NCI-H2029 treated with DMSO at 0.1 percent for 48 hours (cell line): ENCODE measurements around the gene FBXL7.

Experiments used
- DNase-seq: peaks from one replicate; lab custom pipeline; 2025; lab: John Stamatoyannopoulos, UW

FBXL7 gene

DNA sequence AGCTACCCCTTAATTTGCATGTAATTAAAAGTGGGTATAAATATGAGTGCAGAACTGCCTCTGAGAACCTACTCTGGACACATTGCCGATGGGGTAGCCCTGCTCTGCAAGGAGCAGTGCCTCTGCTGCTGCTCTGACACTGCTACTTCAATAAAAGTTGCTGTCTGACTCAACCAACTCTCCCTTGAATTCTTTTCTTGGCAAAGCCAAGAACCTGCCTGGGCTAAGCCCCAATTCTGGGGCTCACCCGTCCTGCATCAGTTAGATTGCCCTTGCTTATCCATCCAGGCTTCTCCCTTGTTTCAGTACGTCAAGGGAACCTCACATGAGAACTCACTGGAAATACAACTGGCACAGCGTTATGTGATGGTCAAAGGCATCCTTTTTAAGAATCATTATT, 44.1 kb downstream of the FBXL7 start:
- no peak for DNase-seq

DNA sequence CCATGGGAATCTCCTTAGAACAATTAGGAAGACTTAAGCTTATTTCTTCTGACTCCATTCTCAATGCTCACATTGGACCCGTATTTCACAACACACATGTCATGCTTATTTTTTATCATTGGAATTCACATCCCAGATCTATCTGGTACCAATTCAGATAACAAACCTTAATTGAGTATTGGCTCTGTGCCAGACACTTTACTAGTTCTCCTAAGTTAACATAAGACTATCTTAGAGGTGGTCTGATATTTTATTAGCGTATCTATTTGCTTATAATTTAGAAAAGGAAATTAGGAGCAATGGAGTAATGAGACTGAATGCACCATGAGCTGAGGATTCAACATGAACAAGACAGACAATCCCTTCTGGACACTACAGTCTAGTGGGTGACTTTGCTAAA, 45.1 kb downstream of the FBXL7 start:
- DNase-seq = no peak

DNA sequence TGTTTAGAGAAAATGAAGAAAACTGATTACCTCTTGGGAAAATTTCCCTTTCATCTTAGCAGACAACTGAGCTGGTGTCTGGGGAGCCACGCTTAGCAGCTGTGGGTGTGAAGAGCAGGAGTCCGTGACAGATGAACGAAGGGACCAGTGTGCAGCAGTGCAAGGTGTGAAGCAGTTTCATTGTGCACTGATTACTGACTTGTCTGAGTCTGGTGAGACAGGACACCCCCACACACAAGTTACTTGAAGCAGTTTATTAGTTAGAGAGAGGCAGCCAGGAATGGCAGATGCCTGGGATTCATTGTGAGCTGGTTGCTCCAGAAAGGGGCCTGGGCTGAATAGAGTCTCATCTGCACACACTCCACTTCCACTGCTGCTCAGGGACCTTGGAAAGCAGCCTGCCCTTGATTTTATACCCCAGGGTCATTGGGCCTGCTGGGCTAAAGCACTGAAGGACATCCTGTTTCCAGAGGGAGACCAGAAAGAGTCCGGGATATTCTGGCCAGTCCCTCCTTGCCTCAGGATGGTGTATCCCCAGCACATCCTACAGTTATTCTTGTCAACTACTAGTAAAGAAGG, 47.4 kb downstream of the FBXL7 start:
- no peak for DNase-seq

DNA sequence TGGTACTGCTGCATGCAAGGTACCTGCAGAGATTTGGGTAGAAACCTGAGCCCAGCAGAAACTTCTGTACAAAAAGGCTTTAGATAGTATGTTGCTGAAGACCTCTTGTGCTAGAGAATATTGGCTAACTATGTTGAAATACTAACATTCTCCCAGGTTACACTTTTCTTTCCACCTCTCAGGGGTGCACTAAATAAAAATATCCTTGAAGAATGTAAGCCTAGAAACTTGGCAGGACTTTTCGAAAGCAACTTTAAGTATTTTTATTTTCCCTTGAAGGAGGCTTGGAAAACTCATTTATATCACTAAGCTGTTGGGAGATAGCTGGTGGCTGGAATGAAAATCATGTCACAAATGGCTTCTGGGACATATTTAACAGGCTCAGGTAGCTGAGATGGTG, 50.0 kb downstream of the FBXL7 start:
- no peak for DNase-seq

DNA sequence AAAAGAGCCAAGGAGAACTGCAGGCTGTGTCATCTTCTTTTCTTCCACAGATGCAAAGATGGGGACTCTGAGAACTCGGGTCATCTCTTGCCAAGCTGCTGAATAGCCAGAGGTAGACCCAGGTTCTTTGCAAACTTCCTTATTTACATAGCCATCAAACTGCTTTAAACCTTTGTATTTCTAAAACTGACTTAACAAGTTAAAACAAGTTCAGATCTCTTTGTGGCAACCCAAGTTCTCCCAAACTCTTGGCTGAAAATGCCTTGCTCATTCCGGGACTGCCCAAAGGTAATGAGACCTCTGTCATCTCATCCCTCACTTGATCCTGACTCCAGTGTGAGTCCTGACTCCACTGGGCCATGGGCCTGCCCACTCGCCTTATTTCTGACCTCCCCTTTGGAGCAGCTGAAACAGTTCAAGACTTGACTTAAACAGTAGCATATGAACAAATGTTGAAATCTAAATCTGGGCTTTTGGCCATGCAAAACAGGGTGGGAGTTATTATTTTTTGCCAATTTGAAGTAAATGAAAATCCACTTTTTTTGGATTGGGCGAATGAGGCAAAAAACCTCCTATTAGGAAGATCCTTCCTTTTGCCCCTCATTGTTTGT, 50.6 kb downstream of the FBXL7 start:
- DNase-seq = no peak

DNA sequence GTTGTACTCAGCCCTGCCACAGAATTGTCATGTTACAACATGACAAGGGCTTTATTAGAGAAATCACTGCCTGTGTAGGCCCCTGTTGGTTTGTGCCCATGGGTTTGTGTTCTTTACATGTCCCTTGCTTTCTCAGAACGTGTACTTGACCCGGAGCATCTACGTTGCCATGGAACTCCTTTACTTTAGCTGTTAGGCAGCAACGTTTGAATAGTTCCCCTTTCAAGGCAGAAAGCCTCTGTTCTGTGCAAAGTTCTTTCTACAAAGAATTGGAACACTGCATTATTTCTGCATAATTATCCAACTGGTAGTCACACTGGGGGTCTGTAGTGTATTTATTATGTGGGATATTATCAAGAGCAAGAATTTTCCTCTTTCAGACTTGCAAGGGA, 51.1 kb downstream of the FBXL7 start:
- DNase-seq = no peak

DNA sequence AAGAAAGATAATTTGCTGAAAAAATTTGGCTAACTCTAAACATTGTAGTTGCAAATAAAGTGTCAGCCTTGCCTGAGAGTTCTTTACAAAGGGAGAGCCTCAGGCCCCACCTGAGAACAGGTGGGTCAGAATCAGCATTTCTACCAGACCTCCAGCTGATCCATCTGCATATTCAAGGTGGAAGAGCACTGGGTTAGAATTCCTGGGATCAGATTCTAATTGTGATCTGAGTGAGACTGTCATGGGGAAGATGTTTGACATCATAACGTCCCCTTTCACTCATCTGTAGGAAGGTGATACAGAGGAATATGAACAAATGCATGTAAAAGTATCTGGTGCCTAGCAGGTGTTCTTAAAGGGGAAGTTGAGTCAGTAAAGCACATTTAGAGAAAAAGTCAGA, 54.6 kb downstream of the FBXL7 start:
- no peak for DNase-seq

DNA sequence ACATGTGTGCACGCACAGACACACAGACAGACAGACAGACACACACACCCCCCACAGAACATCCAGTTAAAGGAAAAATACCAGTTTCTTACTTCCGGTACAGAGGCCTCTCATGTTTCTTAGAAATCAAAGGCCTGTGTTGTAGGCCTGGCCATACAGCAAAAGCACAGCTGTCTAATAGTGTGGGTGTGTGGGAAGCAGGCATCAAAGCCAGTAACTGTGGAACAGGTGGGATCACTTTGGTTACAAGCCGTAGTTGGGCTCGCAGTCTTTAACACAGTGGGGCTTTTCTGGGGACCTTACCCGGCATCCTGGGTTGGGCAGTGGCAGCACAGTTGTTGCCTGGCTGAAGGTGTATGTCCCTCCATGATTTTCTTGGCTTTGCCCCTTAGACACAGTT, 55.2 kb downstream of the FBXL7 start:
- no peak for DNase-seq

DNA sequence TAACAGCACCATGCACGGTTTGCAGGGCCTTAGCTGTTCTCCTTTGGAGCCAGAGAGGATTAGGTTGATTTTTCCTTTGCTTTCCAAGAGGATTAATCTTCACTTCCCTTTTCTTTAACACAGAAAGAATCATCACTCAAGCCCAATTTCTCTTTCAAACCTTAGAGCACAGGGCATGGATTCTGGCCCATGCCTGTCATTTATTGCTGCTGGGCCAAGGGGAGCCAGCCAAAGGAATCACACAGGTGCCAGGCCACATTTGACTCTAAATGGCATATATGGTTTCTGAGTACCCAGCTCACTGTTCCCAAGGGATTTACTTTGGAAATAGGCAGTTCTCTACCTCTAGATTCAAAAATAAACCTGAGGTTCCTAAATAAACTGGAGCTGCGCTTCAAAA, 58.3 kb downstream of the FBXL7 start:
- DNase-seq = no peak

DNA sequence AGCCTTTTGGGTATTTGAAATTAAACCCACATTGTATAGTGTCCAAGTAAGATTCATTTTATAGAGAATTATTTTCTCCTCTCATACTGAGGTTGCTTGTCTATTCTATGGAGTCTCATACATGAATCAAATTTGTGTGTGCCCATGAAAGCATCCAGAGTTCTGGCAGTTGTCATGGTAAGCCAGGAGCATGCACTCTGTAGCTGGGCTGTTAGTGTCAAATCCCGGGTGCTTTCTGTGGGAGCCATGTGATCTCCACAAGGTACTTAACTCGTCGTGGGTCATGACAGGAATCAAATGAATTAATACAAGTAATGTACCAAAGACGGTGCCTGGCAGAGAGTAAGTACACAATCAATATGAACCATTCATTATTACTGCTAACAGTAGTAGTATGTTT, 58.7 kb downstream of the FBXL7 start:
- DNase-seq = no peak

DNA sequence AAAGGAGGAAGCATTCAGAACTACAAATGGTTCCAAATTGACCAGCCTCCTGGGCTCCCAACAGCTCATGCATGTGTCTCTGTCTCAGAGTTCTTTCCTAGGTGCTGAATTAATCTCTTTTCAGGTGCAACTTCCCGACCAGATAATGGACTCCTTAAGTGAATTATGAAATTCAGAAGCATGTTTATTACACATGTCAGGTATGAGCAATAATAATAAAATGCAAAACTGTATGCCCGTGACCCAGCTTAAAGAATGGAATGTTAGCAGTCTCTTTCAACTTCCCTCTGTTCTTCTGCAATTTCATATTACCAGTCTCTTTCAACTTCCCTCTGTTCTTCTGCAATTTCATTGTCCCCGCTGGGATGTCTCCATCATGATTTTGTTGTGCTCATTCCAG, 60.4 kb downstream of the FBXL7 start:
- DNase-seq = no peak

DNA sequence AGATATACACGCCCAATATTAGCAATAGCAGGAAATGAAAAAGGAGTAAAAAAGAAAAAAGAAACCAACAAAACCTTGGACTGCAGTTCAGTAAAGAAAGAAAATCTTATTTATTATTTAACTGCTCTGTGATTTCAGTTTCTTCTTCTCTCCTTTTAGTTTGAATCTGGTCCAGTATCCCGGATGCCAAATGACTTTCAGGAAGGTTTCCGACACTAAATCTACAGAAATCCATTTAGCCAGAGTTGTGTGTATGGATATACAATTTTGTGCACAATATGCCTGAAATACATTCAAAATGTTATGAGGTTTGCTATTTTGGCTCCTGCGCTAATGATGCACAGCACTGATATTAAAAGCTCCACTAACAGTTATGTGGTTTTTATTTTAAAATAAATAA, 64.5 kb downstream of the FBXL7 start:
- DNase-seq = no peak

DNA sequence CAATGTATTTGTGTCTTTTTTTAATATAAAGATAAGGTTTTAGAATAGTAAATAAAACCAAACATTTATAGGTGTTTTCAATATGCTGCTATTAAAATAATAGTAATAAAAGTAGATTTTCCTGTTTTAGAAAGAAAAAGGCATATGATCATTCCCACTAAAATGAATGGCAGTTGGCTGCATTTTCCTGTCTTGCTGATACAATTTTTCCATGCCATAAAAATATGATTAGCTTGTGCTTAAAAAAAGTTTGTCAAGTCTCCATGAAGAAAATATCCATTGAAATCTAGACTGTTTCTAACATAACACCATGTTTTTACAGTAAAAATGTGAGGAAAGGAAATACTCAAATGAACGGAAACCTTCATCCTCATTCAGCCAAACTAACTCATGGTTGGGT, 65.0 kb downstream of the FBXL7 start:
- no peak for DNase-seq

DNA sequence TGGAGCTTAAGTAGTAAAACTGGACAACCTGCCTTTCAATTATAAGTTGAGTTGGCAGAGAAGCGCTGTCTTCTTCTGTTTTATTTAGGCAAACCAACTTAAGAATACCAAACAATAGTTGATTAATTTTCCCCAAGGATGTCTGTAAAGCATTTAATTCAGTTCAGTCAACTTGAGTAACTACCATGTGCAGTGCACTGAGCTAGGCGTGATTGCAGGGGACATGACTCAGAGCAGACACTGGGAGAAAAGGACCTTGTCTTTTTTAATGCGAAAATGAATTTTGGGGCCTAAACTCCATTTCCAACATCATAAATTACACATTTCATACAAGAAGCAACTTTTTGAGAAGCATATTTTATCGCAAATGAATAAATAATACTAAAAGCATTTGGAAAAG, 66.3 kb downstream of the FBXL7 start:
- DNase-seq = no peak

DNA sequence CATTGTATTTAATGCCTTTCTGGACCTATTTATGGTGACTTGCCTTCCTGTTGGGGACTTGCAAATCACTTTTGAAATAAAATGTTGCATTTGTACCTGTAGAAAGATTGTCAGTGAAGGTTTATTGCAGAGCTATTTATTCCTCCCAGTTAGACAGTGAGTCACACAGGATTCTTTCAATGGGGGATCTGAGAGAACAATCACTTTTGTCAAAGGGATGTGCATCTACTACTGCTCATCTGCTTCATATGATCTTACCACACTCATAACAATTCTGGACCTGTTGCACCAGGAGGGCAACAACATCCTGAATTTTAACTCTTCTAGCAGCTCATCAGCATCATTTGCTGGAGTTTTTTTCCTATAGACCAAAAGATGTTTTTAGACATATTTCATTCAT, 66.8 kb downstream of the FBXL7 start:
- no peak for DNase-seq

DNA sequence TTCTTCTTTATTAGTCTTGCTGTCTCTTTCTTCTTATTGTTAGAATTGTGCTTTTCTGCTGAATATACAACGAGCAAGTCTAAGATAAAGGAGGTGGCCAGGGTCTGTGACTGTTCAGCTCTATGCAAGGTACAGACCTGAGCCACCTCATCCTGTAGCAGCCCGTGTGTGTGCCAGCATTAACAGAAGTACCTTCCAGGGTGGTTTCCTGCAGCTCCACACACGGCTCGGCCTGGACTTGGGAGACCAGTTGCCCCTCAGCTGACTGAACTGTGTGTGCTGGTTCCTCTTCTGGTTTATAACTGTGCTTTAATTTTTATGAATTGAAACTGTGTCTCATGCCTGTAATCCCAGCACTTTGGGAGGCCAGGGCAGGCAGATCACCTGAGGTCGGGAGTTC, 70.5 kb downstream of the FBXL7 start:
- no peak for DNase-seq

DNA sequence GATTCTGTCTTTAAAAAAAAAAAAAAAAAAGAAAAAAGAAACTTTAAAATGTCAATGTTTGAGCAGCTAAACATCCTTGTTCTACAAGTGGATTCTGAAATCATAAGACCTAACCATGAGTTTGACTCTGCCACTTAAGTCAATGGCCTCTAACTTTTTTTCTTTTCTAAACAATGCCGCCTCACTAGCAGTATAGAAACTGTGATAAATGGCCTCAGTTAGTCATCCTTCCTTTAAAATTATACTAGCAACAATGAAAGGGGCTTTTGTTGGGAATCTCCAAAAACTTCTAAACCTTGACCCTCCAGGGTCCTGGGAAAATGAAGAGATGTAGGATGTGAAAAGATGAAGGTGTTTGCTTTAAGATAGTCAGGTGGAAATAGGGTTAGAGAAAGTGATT, 71.1 kb downstream of the FBXL7 start:
- no peak for DNase-seq

DNA sequence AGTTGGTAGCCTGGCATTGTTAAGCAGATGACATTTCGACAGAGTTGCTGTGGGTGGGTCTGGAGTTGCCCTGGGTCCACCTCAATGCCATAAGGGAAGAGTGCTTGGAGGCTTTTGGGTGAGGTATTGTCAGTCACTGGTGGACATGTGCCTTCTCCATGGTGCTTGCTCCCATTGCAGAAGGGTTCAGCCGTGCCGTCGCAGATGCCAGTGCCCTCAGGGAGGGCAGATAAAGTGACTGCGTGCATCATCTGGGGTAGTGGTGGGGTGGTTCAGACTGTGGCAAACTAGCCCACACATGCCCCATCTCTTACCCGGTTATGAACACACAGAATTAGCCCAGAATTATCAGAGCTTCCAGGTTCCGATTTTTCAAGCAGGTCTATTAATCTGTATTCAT, 71.6 kb downstream of the FBXL7 start:
- no peak for DNase-seq

DNA sequence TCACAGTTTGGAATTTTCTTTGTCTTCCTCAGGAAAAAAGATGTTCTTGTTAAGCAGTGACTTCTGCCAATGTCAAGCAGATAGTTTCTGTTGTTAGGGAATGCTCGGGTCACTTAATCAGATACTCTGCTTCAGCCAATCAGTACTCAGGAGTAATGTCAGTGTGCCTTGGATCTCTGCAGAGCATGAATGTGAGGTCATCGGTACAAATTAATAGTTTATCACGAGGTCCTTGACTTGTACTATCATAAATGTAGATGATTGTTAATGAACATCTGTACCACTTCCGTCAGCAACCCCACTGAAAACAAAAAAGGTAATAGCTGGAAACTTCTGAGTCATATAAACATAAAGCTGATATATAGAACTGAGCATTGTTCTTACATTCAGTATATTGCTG, 73.6 kb downstream of the FBXL7 start:
- no peak for DNase-seq

DNA sequence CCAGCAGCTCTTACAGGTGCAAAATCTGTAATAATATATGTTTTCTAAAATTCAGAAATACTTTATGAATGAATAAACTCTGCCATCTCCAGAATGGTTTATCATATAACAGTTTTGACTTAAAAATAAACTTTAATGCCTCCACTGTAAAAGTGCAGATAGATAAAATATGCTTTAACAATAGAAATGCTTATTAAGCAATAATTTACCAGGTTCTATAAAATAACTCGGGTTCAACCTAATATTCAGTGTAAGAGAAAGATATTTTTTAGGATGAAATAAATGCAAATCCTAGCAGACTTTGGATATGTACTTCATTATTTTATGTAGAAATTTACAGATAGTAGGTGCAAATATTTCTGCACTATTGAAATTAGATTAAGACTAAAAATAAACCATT, 74.1 kb downstream of the FBXL7 start:
- no peak for DNase-seq

DNA sequence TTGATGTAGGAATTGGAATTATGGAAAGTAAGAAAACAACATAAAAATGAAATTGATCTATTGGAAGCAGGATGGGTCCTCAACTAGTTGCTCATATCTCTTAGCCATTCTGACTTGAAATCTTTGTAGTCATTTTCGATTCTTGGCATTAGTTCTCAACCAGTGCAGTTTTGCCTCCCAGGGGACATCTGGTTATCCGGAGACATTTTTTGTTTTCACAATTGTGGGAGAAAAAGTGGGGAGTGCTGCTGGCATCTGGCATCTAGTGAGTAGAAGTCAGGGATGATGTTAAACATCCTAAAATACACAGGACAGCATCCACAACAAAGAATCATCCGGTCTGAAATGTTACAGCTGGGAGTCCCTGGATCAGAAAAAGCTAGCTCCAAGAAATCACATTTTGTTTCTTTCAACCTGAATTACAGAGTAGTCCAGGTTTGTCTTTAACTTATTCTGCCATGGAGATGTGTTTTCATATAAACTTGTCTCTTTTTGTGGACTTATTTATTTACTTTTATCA, 74.9 kb downstream of the FBXL7 start:
- no peak for DNase-seq

DNA sequence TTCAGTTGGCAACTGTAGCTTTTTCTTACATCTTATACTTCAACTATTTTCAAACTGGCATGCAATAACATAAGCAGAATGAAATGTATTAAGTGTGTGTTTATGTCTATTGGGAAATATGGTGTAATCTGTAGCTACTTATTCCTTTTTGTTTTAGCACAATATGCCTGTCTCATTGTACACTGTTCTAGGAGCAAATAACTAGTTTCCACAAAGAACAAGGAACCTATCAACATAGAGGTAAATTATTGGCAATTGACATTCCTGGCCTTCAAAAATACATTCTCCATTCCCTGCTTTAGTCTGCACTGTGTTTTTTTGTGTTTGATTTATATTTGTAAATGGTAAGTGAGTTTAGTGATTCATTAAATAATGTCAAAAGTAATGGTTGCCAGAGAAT, 75.7 kb downstream of the FBXL7 start:
- DNase-seq = no peak

DNA sequence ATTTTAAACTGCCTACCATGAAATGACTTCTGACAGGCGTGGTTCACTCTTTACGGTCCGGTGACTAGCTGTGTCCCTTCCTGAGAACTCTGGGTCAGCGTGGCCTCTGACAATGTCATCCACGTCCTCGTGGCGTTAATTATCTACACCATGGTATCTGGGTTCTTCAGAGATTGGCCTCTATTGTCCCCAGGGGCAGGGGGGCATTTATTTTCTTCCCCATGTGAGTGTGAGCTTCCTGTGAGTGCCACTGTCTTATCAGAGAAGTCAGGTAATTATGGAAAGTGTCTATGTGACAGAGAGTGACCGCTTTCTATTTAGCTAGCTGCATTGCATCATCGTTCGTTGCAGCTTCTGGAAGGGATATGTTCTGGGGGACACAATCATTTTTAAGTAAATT, 77.2 kb downstream of the FBXL7 start:
- no peak for DNase-seq

DNA sequence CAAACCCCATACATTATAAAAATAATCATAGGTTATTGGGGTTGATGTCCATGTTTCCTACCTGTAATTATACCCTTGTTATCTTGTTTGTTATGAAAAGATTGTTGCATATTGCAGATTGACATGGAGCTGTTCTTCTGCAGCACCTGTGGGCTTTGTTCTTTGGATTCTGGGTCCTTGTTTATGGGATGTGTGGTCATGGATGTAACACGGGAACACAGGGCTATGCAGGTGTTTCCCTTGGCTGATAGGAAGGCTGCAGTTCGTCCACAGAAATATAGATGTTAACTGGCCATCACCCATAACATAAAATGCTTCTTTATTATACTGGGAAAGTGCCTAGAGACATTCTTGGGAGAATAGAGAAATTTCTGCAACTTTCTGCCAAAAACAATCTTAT, 77.9 kb downstream of the FBXL7 start:
- DNase-seq = no peak
